Activated CD4-positive, alpha-beta T cell treated with anti-CD3 and anti-CD28 coated beads, Interleukin-2, amount 50 U/mL, for 4 hours (primary cell): ENCODE data around the gene CNGB1.
"Not testable (repeated sequence)": the region's sequence is repeated elsewhere in the genome, so short reads cannot be mapped to it uniquely, and the experiment has no call there.

Source experiments
- DNase-seq, 2 experiments: peaks; one replicate each; pipeline ENCODE4 v3.0.0-alpha.2; 2020

Gene CNGB1

DNA sequence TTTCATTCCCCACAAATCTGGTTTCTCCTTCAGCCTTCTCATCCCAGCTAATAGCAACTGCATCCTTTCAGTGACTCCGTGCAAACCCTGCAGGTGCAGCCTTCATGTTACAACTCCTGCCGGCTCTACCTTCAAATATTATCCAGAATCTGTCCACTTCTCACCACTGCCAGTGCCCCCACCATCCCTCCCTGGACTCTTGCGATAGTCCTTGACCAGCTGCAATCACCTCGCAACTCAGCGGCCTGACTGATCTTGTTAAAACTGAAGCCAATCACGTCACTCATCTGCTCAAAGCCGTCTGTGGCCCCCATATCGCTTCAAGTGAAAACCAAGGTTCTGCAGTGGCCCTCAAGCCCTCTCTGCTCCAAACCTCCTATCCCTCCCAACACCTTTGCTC lies 125.8 kb downstream of the CNGB1 start:
- no peak for DNase-seq

DNA sequence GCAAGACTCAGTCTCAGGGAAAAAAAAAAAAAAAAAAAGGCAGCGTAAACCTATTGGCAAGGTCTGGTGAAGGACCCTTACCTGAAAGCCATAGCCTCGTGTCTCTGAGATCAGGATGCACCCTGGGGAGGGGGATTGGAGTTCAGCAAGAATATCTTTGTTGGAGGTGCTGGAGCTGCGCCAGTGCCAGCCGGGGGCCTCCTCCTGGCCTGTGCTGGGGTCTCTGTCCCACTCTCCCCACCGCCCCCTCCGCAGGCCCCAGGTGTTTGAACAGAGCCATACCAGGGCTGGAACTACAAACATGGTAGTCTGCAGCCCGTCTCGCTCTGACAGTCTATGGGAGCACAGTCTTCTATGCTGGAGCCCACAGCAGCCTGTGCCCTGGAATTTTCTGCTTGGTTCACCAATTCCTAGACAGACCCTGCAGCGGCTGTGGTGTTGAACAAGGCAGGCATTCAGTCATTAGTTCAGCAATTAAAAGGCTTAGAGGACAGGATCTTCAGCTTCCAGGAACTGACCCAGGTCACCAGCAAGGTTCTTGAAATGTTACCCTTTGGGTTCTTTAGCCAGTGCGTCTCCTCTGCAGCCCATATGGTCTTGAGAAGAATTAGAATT lies 126.4 kb downstream of the CNGB1 start:
- DNase-seq: no peak

DNA sequence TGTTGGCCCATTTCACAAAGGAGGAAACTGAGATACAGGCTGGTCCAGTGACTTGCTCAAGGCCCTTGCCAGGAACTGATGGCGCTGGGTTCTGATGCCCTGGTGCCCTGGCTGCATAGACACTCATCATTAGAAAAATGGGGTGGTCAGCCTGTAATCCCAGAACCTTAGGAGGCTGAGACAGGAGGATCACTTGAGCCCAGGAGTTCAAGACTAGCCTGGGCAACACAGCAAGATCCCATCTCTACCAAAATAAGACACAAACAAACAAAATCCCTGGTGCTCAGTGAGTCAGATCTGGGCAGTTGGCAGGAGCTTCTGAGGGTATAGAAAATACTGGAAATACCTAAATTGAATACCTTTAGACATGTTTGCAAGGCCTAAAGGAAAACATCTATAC lies 127.5 kb downstream of the CNGB1 start:
- no peak for DNase-seq

DNA sequence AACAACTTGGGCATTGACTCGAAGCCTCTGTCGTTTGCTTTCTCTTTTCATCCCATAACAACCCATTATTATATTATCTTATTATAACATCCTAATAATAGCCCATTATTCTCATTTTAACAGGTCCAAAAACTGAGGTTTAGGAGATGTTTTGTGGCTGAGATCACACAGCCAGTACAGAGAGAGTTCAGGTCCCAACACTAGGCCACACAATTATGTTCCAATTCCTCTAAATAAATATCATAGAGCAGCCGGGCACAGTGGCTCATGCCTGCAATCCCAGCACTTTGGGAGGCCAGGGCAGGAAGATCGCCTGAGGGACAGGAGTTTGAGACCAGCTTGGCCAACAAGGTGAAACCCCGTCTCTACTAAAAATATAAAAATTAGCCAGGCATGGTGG lies 128.3 kb downstream of the CNGB1 start:
- no peak for DNase-seq

DNA sequence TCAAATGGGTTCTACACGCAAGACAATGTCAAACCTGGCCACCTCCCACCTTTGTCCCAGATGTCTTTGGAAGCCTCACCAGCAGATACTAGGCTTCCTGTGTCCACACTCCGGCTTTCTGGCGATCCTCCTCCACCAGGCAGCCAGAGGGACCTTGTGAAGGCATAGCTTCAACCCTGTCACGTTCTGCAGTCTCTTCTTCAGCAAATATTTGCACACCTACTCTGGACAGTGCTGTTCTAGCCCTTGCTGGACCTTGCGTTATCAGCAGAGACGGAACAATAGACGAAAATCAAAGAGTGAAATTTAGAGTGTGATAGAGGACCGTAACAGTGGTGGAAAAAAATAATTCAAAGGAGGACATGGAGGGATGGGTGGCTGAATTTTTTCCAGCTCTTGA lies 130.1 kb downstream of the CNGB1 start:
- DNase-seq: no peak

- no peak for DNase-seq
Measured at GRCh38 chr16:57838161-57838560, 132.8 kb downstream of the CNGB1 start.

GRCh38 chr16:57837305-57838125 lies 133.4 kb downstream of the CNGB1 start:
- DNase-seq: no peak

GRCh38 chr16:57835439-57835838 lies 135.5 kb downstream of the CNGB1 start:
- not testable (repeated sequence) for DNase-seq

- DNase-seq: no peak
Measured at GRCh38 chr16:57834936-57835335, 136.0 kb downstream of the CNGB1 start.
